Central memory CD8-positive, alpha-beta T cell (primary cell): Measurements from ENCODE around the gene NFASC.

Source experiments
- ATAC-seq: fragments of 150-1000 bp; cut with Tn5 transposase; replicated peaks from 2 replicates; pipeline ENCODE4 v1.10.0; 2022; ENCODE audit warnings: mild to moderate bottlenecking, moderate FRiP score, moderate number of reproducible peaks; ENCODE audit not compliant: poor library complexity, severe bottlenecking; ENCODE audit errors: extremely low read depth
- DNase-seq, 2 donors: peaks; one replicate each; pipeline ENCODE4 v3.0.0; 2021; ENCODE audit warnings: low spot score in 2 of 2
- H3K27ac Mint-ChIP-seq: one replicate; pipeline ENCODE4 v1.8.0; 2022; ENCODE audit warnings: low read depth, mild to moderate bottlenecking, moderate library complexity, mixed read lengths
- H3K27me3 Mint-ChIP-seq: one replicate; pipeline ENCODE4 v1.8.0; 2022; ENCODE audit warnings: mixed read lengths
- H3K36me3 Mint-ChIP-seq: one replicate; pipeline ENCODE4 v1.8.0; 2022; ENCODE audit warnings: mild to moderate bottlenecking, moderate library complexity, mixed read lengths; ENCODE audit not compliant: insufficient read depth
- H3K4me1 Mint-ChIP-seq: one replicate; pipeline ENCODE4 v1.8.0; 2022; ENCODE audit warnings: mixed read lengths
- H3K4me3 Mint-ChIP-seq: one replicate; pipeline ENCODE4 v1.8.0; 2022; ENCODE audit warnings: mild to moderate bottlenecking, moderate library complexity, mixed read lengths
- H3K9me3 Mint-ChIP-seq: one replicate; pipeline ENCODE4 v1.8.0; 2022; ENCODE audit warnings: mixed read lengths

The NFASC gene

DNA sequence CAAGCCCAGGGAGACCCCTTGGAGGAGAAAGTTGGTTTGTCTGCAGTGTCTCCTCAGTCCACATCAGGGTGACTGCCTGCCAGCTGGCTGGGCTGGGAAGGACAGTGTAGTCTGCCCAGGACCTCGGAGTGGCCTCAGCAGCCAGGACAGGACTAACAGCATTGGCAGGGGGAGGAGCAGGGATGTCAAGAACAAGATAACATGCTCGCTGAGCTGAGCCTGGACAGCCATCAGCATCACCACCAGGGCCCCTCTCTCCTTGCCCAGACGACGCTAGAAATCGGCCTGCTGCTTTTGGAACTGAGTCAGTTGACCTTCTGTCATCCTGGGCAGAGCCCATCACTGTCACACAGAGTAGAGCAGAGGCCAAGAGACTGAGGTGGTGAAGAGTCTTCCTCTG is 88.7 kb downstream of the NFASC start:
- Mint-ChIP-seq H3K4me3 (no peak overlapping the region), H3K9me3 (no peaks in the 10 kb centered on the region), H3K36me3 (no peaks in the 10 kb centered on the region), H3K4me1 (no peaks in the 10 kb centered on the region), H3K27me3 (peaks cover 67% of the 10 kb centered on the region), H3K27ac (no peak overlapping the region)
- ATAC-seq (no peak), DNase-seq (no peak)

DNA sequence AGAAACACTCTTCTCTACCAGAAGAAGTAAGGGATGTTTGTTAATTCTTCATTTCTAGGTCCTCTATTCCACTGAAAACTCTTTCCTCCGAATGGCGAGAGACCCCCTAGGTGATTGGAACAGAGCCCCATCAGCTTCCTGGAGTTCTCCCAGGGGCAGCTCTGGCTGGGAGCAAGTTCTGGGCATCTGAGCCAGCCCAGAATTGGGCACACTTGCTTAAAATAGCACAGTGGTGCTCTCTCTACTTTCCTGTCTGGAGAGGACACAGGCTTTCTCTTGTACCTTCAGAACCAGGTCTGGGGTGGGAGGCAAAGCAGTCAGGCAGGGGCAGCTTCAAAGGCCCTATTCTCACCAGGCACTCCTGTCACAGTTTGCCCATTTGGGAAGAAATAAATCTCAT is 89.2 kb downstream of the NFASC start:
- ATAC-seq (no peak), DNase-seq (no peak)
- Mint-ChIP-seq H3K4me3 (no peak overlapping the region), H3K36me3 (no peaks in the 10 kb centered on the region), H3K27me3 (peaks cover 62% of the 10 kb centered on the region), H3K27ac (no peak overlapping the region), H3K4me1 (no peaks in the 10 kb centered on the region), H3K9me3 (no peaks in the 10 kb centered on the region)

DNA sequence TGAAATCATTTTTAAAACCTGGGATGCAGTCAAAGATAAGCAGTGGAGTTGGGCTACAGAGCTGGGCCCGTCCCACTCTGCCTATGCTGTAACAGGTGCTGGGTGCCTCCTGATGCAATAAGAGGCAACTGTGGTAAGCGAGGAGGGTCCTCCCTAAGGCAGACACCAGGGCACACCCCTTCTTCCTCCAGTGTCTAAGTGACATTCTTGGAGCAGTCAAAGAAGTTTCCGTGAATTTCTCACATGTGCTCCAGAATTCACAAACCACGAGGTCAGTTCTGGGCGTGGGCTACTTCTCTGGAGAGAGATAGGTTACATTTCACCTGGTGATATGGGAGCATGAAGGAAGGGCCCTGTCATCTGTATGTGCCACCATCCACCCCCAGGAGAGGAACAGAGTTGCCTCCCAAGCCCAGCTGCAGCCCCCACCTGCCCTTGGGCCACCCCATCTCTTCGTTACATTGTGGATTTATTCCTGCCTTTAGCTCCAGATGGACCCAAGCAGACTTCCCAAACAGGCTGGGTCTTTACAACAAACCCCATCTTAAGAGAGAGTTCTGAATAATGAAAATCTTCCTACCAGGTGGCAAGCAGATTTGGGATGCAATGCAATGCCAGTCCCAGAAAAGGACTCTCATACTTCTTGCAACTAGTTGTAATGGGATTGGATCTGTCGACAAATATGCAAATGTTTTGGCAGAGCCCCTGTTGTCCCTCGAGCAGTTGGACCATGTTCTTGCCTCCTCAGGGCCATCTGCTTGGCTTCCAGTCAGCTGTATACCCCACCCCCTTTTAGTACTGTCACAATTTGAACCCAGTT is 89.9 kb downstream of the NFASC start:
- DNase-seq (no peak), ATAC-seq (no peak)

DNA sequence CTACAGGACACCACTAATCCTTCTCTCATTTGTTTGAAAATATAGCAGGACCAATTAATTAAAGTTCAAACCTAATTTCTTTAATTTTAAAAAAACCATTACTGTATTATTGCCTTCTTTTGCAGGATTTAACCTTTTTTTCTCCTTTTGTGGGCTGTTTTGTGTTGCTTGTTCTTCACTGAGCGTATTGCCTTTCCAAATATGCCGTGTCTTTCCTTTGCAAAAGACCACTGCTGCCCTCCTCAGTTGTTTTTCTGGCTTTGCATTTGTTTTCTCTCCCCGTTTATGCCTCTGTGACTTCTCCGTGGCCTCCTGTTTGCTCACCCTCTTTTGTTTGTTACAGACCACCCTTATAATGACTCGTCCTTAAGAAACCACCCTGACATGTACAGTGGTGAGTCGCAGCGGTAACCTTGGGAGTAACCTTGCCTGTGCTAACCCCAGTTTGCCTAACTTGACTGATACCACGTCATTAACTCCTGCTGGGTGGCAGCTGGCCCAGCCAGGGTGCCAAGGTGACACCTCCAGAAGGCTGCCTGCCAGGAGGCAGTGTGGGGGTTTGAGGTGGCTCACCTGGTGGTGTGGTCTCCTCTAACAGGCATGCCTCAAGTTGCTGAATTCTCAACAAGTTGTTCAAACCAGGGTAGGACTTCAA is 91.2 kb downstream of the NFASC start:
- no peak for DNase-seq
- no peak overlapping the region for H3K4me3 Mint-ChIP-seq
- no peak overlapping the region for H3K27ac Mint-ChIP-seq
- no peak for ATAC-seq
- peaks cover 61% of the 10 kb centered on the region for H3K27me3 Mint-ChIP-seq
- no peaks in the 10 kb centered on the region for H3K4me1 Mint-ChIP-seq
- H3K9me3 Mint-ChIP-seq, result no peaks in the 10 kb centered on the region
- no peaks in the 10 kb centered on the region for H3K36me3 Mint-ChIP-seq

More for the DNA sequence above, 89.9 kb downstream of the NFASC start:
- Mint-ChIP-seq H3K4me1 (no peaks in the 10 kb centered on the region), H3K4me3 (no peak overlapping the region), H3K36me3 (no peaks in the 10 kb centered on the region), H3K27me3 (peaks cover 60% of the 10 kb centered on the region), H3K27ac (no peak overlapping the region), H3K9me3 (no peaks in the 10 kb centered on the region)

DNA sequence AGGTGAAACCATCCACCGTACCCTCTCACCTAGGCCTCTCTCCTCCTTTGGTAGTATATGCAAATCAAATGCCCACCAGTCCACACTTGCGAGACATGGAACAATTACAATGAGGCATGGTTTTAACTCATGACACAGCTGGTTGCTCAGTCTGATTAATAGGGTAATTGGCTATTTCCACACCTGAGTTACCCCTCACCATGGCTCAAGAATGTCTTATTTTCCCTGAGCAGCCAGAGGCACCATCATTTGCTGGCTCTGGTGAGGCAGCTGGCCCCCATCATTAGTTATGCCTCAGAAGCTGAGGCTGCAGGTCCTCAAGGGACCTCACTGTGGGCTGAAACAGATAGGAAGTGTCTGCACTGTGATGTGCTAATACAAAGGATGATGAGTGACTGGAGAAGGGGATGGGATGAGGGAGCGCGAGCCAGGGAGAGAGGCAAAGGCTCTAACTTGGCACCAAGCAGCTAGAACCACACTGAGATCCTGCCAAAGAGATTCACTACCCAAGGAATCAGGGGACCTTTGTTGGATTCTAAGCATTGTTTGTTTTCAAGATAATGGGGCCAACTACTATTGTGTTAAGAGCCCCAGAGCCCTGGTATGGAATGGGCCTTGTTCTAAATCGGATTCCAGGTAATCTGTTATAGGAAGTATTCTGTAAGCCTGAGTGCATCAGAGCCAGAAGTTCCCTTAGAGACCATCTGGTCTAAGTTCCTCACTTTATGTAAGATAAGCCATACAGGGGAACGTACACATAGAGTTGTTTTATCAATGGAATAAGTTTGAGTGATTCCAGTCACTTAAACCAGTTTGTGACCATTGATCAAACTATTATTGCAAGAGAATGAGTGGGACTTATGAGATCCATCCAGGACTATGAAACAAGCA is 92.3 kb downstream of the NFASC start:
- Mint-ChIP-seq H3K27me3 (peaks cover 65% of the 10 kb centered on the region), H3K27ac (no peak overlapping the region), H3K4me3 (no peak overlapping the region), H3K9me3 (no peaks in the 10 kb centered on the region), H3K36me3 (no peaks in the 10 kb centered on the region), H3K4me1 (no peaks in the 10 kb centered on the region)
- DNase-seq, result no peak
- ATAC-seq, result no peak

DNA sequence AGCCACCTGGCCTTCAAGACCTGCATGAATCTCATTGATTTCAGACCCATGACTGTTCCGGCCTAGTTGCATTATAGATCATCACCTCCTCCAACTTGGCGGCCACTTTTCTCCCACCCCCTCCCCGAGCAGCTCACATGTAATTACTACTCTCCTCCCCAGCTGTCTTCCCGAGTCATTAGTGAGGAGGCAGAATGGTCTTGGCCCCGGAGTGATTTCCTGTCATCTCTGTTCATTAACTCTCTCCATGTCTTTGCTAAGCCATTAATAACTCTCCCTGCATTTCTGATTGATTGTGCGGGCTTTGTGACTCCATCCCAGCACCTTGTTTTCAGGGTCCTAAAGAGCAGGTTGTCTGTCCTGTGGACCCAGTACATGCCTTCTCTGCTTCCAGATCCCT is 96.8 kb downstream of the NFASC start:
- no peak overlapping the region for H3K27ac Mint-ChIP-seq
- H3K4me3 Mint-ChIP-seq, result no peak overlapping the region
- ATAC-seq (no peak), DNase-seq (no peak)
- no peaks in the 10 kb centered on the region for H3K4me1 Mint-ChIP-seq
- no peaks in the 10 kb centered on the region for H3K36me3 Mint-ChIP-seq
- H3K27me3 Mint-ChIP-seq, result peaks cover 48% of the 10 kb centered on the region
- no peaks in the 10 kb centered on the region for H3K9me3 Mint-ChIP-seq

DNA sequence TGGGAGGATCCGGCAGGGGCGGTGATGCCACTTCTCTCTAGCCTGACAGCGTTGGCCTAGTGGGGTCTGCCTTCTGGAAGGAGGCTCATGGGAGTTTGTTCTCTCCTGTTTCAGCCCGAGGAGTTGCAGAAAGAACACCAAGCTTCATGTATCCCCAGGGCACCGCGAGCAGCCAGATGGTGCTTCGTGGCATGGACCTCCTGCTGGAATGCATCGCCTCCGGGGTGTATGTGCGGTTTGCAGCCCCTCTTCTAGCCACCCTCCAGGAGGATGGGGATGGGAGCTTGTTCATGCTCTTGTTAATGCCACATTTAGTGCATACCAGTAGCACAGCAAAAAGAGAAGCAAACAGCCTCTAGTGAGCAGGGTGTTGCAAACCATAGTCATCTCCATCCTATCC is 97.5 kb downstream of the NFASC start:
- H3K27me3 Mint-ChIP-seq, result peaks cover 49% of the 10 kb centered on the region
- ATAC-seq (no peak), DNase-seq (no peak)
- no peaks in the 10 kb centered on the region for H3K36me3 Mint-ChIP-seq
- no peaks in the 10 kb centered on the region for H3K4me1 Mint-ChIP-seq
- no peaks in the 10 kb centered on the region for H3K9me3 Mint-ChIP-seq
- no peak overlapping the region for H3K27ac Mint-ChIP-seq
- no peak overlapping the region for H3K4me3 Mint-ChIP-seq

DNA sequence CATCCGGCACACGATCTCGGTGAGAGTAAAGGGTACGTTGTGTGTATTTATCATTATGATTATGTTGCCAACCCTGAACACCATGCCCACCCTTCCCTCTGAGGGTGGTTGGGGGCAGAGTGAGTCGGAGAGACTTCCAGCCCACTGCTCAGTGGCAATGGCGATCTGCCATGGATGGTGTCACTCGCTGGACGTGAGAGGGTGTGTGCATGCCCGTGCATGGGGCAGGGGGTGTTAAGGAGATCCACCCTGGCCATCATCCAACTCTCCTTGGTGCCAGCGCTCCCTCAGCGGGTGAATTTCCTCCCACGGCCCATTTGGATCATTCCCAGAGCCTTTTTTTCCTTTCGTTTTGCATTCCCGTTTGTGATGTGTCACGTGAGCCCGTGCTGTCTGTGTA is 98.3 kb downstream of the NFASC start:
- Mint-ChIP-seq H3K9me3 (no peaks in the 10 kb centered on the region), H3K4me3 (no peak overlapping the region), H3K4me1 (no peaks in the 10 kb centered on the region), H3K27me3 (peaks cover 57% of the 10 kb centered on the region), H3K27ac (no peak overlapping the region), H3K36me3 (no peaks in the 10 kb centered on the region)
- no peak for DNase-seq
- no peak for ATAC-seq

DNA sequence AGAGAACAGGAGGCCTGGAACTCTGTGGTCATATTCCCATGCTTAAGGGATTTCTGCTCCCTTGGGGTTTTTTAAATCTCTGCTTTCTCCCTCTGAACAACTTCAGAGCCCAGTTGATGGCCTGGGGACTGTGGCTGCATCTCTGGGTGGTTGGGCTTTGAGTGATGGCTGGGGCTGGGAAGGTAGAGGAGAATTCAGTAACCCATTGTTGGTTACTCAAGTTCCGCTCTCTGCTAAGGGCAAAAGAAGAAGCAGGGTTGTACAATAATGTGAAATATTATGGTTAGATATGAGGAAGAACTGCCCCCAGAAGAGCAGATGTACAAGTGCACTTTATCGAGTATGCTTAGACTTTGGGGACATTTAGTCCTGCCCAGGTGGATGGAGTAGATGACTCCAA is 100.3 kb downstream of the NFASC start:
- no peak overlapping the region for H3K4me3 Mint-ChIP-seq
- ATAC-seq (no peak), DNase-seq (no peak)
- peaks cover 2% of the 10 kb centered on the region for H3K36me3 Mint-ChIP-seq
- no peaks in the 10 kb centered on the region for H3K9me3 Mint-ChIP-seq
- H3K4me1 Mint-ChIP-seq, result no peaks in the 10 kb centered on the region
- H3K27ac Mint-ChIP-seq, result no peak overlapping the region
- peaks cover 72% of the 10 kb centered on the region for H3K27me3 Mint-ChIP-seq

DNA sequence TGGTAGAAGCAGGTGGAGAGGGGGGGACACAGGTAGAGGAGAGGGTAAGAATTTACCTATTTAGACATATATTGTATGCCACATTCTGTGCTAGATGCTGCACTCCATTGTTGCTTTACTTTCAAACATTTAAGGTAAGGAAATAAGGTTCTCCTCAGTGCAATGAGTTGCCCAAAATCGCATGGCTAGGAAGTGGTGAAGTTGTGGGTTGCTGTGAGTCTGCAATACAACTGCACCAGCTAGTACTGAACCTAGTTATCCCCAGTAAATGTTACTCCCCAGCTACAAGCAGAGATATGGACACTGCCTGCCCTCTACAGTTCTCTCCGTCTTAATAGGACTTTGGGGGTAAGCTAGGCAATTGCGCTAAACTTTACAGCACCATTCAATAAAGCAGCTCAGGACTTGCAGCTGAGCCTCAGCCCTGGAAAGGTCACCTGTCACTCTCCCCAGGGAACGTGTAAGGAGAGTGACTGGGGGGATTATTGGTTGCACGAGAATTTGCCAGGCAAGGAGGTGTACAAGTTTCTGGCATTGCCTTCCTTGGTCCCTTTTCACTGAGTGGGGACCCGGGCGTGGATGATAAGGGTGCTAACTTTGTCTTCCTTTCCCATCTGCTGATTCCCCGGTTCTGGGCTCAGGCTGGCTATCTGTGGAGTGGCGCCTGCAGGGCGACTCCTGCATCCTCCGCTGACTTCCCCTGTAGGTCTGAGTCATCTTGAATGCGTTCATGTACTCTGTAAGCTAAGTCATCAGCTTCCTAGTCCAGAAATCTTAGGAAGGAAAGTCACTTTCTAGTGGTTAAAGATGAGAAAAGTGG is 101.1 kb downstream of the NFASC start:
- H3K4me3 Mint-ChIP-seq, result no peak overlapping the region
- H3K4me1 Mint-ChIP-seq, result no peaks in the 10 kb centered on the region
- H3K9me3 Mint-ChIP-seq, result no peaks in the 10 kb centered on the region
- H3K27me3 Mint-ChIP-seq, result peaks cover 72% of the 10 kb centered on the region
- H3K27ac Mint-ChIP-seq, result no peak overlapping the region
- H3K36me3 Mint-ChIP-seq, result peaks cover 2% of the 10 kb centered on the region
- ATAC-seq (no peak), DNase-seq (no peak)

DNA sequence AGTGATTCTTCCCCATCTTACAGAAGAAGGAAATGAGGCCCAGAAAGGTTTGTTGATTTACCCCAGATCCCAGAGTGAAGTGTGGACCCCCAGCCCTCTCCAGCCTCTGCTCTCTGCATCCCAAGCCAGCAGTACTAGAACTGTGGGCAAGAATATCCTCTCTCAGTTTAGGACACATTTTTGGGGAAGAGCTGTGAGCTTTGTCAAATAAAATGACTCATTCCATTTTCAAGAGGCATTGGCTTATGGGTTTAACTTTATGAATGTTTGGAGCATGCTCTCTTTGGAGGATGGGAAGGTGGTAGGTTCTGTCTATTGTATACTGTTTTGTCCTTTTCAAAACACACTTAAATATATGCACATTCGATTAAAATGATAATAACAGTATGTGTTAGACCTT is 101.8 kb downstream of the NFASC start:
- H3K9me3 Mint-ChIP-seq, result no peaks in the 10 kb centered on the region
- no peak overlapping the region for H3K4me3 Mint-ChIP-seq
- ATAC-seq (no peak), DNase-seq (no peak)
- no peak overlapping the region for H3K27ac Mint-ChIP-seq
- H3K4me1 Mint-ChIP-seq, result no peaks in the 10 kb centered on the region
- H3K27me3 Mint-ChIP-seq, result peaks cover 72% of the 10 kb centered on the region
- peaks cover 2% of the 10 kb centered on the region for H3K36me3 Mint-ChIP-seq

DNA sequence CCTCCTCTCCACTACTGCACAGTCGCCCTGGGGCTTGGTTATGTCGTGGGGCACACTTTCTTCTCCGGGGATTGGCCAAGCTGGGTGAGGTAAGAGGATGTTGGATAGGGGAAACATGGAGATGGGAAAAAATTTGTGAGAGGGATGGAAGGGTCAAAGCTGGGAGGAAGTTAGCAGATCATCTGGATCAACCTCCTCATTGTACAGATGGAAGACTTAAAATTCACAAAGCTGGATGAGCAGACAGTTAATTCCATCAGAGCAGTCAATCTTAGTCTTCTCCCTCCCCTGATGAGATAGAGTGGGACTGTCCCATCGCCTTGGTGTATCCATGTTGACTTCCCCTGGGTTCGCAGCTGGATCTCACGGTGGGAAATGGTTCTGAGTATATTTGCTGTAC is 102.8 kb downstream of the NFASC start:
- Mint-ChIP-seq H3K4me3 (no peak overlapping the region), H3K9me3 (no peaks in the 10 kb centered on the region), H3K36me3 (peaks cover 2% of the 10 kb centered on the region), H3K4me1 (no peaks in the 10 kb centered on the region), H3K27ac (no peak overlapping the region), H3K27me3 (peaks cover 74% of the 10 kb centered on the region)
- ATAC-seq (no peak), DNase-seq (no peak)
